Vagina (tissue), 2 donors: ENCODE measurements around the gene SRP68. TPM values are rescaled to one million over a fixed set of nuclear protein-coding genes. Genes with fewer than 3 reads are reported as not detected.

ENCODE experiments used
- DNase-seq, 2 donors: peaks; one replicate each; pipeline ENCODE4 v3.0.0-alpha.2; 2017; ENCODE audit errors: extremely low spot score in 2 of 2
- H3K27ac ChIP-seq: fragments of 200-600 bp; sonication (generic); one replicate; pipeline ENCODE4 v1.5.1; 2019
- H3K27me3 ChIP-seq: fragments of 200-600 bp; sonication (generic); one replicate; pipeline ENCODE4 v1.5.1; 2019
- H3K36me3 ChIP-seq, 2 donors: fragments of 200-600 bp; sonication (generic); one replicate each; pipeline ENCODE4 v1.5.1; 2017 to 2019
- H3K4me1 ChIP-seq: fragments of 200-600 bp; sonication (generic); one replicate; pipeline ENCODE4 v1.5.1; 2019
- H3K4me3 ChIP-seq, 2 donors: fragments of 200-600 bp; sonication (generic); 1 replicate in 1 of 2; 2 replicates in 1 of 2; pipeline ENCODE4 v1.5.1; 2016 to 2019
- H3K9me3 ChIP-seq: fragments of 200-600 bp; sonication (generic); one replicate; pipeline ENCODE4 v1.5.1; 2019
- POLR2A ChIP-seq, 2 donors: fragments of 450-650 bp; IDR thresholded peaks; one replicate each; pipeline ENCODE4 v1.6.1; 2017; ENCODE audit warnings: antibody characterized with exemption in 2 of 2, mild to moderate bottlenecking in 2 of 2, moderate library complexity in 2 of 2
- POLR2AphosphoS5 ChIP-seq, 2 donors: sonication (generic); formaldehyde crosslinking; IDR thresholded peaks; one replicate each; pipeline ENCODE4 v1.9.0; 2017; ENCODE audit warnings: antibody characterized with exemption in 2 of 2, mild to moderate bottlenecking in 2 of 2, low read depth in 1 of 2; ENCODE audit not compliant: insufficient read depth in 1 of 2
- intact Hi-C: fragments of 100-400 bp; cut with DNase I; formaldehyde crosslinking; loops from one replicate; pipeline ENCODE4 v1.15.1; 2023
- total RNA-seq: library from RNA; depleted of rRNA; stranded (reverse); fragments of >200 nt; gene quantifications from one replicate; pipeline ENCODE4 v1.2.3, GENCODE V29; 2016
- TF ChIP-seq, protein P1 (sequence below), 3 experiments: fragments of 450-650 bp in 2 of 3; fragments of 200-600 bp in 1 of 3; sonication (generic) in 1 of 3; IDR thresholded peaks; one replicate each; pipeline ENCODE4 v1.5.1; 2017 to 2019; ENCODE audit warnings: antibody characterized with exemption in 3 of 3, mild to moderate bottlenecking in 2 of 3, moderate library complexity in 2 of 3

Gene SRP68
- total RNA-seq, 1 donor from 2014 or later: 52.8 TPM

DNA sequence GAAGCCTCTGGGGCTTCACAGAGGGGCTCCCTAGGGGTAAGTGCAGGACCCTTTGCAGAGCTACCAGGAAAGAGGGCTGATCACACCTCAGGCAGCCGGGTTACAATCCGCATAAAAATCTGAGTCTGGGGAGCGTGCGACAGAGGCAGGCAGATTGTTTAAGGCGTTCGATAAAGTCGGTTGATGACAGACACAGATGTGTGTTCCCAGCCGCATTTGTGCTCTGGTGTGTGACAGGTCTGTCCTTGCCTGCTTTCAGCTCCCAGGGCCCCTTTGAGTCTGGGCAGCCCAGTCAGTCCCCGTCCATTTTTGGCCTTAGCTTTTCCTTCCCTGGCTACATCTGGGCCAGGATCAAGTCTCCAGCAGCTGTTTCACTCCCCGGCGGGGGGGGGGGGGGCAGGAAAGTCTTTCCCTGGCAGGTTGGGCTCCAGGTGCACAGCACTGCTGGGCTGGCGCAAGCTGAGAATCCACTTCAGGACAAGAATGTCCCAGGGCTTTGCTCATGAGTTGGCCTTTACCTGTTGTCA lies 5.3 kb upstream of the SRP68 start:
- Histone ChIP-seq H3K4me3 (no peak overlapping the region), H3K27ac (no peak overlapping the region), H3K36me3 (no peaks in the 10 kb centered on the region), H3K27me3 (peaks cover 32% of the 10 kb centered on the region), H3K4me1 (peaks cover 56% of the 10 kb centered on the region), H3K9me3 (no peaks in the 10 kb centered on the region)
- no peak for DNase-seq
- intact Hi-C loops: no loop called here
- TF ChIP-seq, protein P1, sequence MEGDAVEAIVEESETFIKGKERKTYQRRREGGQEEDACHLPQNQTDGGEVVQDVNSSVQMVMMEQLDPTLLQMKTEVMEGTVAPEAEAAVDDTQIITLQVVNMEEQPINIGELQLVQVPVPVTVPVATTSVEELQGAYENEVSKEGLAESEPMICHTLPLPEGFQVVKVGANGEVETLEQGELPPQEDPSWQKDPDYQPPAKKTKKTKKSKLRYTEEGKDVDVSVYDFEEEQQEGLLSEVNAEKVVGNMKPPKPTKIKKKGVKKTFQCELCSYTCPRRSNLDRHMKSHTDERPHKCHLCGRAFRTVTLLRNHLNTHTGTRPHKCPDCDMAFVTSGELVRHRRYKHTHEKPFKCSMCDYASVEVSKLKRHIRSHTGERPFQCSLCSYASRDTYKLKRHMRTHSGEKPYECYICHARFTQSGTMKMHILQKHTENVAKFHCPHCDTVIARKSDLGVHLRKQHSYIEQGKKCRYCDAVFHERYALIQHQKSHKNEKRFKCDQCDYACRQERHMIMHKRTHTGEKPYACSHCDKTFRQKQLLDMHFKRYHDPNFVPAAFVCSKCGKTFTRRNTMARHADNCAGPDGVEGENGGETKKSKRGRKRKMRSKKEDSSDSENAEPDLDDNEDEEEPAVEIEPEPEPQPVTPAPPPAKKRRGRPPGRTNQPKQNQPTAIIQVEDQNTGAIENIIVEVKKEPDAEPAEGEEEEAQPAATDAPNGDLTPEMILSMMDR (IDR thresholded peaks at IDR 0.05): no peak
- TF ChIP-seq POLR2A (IDR thresholded peaks at IDR 0.05) (no peak), POLR2AphosphoS5 (IDR thresholded peaks at IDR 0.05; ENCODE audit: insufficient read depth in 1 of 2, low read depth in 1 of 2) (no peak)

DNA sequence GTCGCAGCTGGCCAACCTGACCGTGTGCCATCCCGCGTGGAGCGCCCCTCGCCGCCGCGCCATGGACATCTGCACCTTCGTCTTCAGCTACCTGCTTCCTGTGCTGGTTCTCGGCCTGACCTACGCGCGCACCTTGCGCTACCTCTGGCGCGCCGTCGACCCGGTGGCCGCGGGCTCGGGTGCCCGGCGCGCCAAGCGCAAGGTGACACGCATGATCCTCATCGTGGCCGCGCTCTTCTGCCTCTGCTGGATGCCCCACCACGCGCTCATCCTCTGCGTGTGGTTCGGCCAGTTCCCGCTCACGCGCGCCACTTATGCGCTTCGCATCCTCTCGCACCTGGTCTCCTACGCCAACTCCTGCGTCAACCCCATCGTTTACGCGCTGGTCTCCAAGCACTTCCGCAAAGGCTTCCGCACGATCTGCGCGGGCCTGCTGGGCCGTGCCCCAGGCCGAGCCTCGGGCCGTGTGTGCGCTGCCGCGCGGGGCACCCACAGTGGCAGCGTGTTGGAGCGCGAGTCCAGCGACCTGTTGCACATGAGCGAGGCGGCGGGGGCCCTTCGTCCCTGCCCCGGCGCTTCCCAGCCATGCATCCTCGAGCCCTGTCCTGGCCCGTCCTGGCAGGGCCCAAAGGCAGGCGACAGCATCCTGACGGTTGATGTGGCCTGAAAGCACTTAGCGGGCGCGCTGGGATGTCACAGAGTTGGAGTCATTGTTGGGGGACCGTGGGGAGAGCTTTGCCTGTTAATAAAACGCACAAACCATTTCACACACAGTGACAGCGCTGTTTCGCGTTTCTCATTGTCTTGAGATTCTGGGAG lies 4.7 kb upstream of the SRP68 start:
- peaks cover 57% of the 10 kb centered on the region for H3K4me1 ChIP-seq
- H3K4me3 ChIP-seq: peak overlapping the region in 1 of 2 donors; percentile 21
- intact Hi-C loops: no loop called here
- H3K27ac ChIP-seq: no peak overlapping the region
- no peak for DNase-seq
- no peaks in the 10 kb centered on the region for H3K9me3 ChIP-seq
- TF ChIP-seq POLR2A (IDR thresholded peaks at IDR 0.05): no peak
- TF ChIP-seq POLR2AphosphoS5 (IDR thresholded peaks at IDR 0.05; ENCODE audit: insufficient read depth in 1 of 2, low read depth in 1 of 2): peak in 1 of 2 donors; percentile 28
- TF ChIP-seq, protein P1 (IDR thresholded peaks at IDR 0.05): no peak
- peaks cover 32% of the 10 kb centered on the region for H3K27me3 ChIP-seq
- H3K36me3 ChIP-seq: no peaks in the 10 kb centered on the region

DNA sequence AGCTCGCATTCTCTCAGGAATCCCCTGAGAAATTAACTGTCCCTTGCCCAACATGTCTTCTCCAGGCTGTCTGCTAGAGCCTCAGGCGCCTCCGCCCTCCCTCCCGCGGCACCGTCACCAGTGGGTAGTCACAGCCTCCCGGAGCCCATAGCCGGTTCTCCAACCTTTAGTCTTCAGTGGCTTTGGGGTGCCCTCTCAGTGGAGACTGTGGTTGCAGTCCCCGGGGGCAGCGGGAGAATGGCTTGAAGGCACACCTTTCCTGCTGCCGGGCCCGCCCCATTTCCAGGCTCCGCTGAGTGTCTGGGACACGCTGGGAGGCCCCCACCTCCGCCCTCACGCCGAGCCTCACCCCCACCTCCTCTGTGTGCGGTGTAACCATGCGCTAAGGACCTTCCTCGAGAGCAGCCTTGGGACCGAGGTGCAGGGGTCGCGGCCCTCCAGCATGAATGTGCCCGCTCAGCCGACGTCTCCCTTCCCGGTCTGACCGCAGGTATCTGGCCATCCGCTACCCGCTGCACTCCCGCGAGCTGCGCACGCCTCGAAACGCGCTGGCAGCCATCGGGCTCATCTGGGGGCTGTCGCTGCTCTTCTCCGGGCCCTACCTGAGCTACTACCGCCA lies 3.9 kb upstream of the SRP68 start:
- TF ChIP-seq, protein P1 (IDR thresholded peaks at IDR 0.05): no peak
- TF ChIP-seq POLR2AphosphoS5 (IDR thresholded peaks at IDR 0.05; ENCODE audit: insufficient read depth in 1 of 2, low read depth in 1 of 2) (no peak), POLR2A (IDR thresholded peaks at IDR 0.05) (no peak)
- DNase-seq: no peak
- no peak overlapping the region for H3K27ac ChIP-seq
- intact Hi-C loops: no loop called here
- peaks cover 64% of the 10 kb centered on the region for H3K4me1 ChIP-seq
- no peaks in the 10 kb centered on the region for H3K36me3 ChIP-seq
- H3K27me3 ChIP-seq: peaks cover 32% of the 10 kb centered on the region
- H3K4me3 ChIP-seq: peak overlapping the region in 1 of 2 donors; percentile 21
- no peaks in the 10 kb centered on the region for H3K9me3 ChIP-seq

DNA sequence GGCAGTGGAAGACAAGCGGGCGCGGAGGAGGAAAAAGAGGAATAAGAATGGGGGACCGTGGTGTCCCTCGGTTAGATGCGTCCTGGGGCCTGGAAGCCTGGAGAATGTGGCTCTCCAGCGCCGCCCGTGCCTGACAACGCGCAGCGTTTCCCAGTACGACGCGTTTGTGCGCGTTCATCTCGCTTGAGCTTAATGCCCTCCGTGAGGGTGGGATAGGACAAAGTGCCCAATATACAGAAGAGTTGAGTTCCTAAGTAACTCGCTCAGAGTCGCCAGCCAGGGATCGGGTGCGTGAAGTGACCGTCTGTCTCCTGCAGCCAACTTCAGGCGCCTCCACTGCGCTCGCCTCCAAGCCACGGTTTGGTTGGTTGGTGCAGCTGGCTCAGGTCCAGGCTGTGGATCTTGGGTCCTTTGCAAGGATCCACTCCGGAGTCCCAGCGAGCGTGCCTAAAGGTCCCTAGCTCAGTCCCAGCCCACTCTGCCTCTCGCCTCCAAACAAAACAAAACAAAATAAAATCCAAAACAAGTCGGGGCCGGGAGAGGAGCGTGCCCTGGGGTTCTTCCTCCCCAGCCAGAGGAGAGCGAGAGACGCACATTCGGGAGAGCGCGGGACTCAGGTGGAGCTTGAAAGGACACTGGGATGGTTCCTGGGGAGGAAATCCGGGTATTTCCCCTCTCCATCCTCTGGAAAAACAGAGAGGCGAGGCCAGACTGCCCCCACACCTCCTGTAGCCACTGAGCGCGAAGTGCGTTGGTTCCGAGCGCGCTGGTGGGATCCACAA lies 3.2 kb upstream of the SRP68 start:
- no peaks in the 10 kb centered on the region for H3K36me3 ChIP-seq
- peaks cover 68% of the 10 kb centered on the region for H3K4me1 ChIP-seq
- peaks cover 32% of the 10 kb centered on the region for H3K27me3 ChIP-seq
- no peak for TF ChIP-seq POLR2A (IDR thresholded peaks at IDR 0.05)
- TF ChIP-seq POLR2AphosphoS5 (IDR thresholded peaks at IDR 0.05; ENCODE audit: insufficient read depth in 1 of 2, low read depth in 1 of 2): no peak
- TF ChIP-seq, protein P1 (IDR thresholded peaks at IDR 0.05): no peak
- intact Hi-C loops: no loop called here
- H3K4me3 ChIP-seq: peak overlapping the region in 1 of 2 donors; percentile 21
- H3K27ac ChIP-seq: no peak overlapping the region
- H3K9me3 ChIP-seq: no peaks in the 10 kb centered on the region
- no peak for DNase-seq
